Kidney tubule cell (primary cell): Measurements from ENCODE around the gene ZACN.
A peak's percentile ranks its signal among the peaks of the same experiment; 100 is the strongest.
"Not testable (repeated sequence)": the region's sequence is repeated elsewhere in the genome, so short reads cannot be mapped to it uniquely, and the experiment has no call there.

Experiments used
- DNase-seq: peaks from one replicate; pipeline ENCODE4 v3.0.0-alpha.2; 2018; ENCODE audit warnings: low spot score

ZACN gene

DNA sequence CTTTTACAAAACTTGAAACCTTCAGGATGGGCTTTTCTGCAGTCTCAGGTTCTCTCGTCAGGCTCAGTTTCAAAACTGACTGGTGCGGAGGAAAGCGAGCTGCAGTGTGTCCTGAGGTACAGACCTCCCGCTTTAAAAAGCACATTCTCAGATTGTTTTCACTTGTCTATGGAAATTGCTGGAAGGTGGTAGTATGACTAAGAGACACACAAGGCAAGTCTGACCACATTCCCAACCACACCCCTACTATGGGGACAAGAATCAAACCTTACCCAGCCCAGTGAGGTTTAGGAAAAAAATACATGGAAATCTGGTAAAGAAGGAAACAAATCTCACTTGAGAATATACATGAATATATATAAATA is 24.9 kb upstream of the ZACN start:
- DNase-seq, result peak; percentile 75

DNA sequence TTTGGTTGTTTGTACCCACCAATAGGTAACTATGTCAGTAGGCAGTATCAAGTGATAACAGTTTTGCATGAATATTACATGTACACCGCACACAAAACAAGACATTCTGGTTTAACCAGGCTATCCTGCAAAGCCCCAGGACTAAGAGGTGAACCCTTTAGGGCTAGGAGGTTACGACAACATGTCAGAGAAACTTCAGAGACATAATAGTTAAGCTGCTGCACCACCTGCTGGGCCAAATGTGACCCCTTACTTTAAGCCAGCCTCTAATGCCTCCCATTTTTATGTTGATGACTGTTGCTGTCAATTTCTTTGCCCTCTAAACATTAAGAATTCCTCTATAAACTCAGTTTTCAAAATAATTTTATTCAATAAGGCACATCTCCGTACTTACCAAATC is 22.1 kb upstream of the ZACN start:
- DNase-seq, result no peak

DNA sequence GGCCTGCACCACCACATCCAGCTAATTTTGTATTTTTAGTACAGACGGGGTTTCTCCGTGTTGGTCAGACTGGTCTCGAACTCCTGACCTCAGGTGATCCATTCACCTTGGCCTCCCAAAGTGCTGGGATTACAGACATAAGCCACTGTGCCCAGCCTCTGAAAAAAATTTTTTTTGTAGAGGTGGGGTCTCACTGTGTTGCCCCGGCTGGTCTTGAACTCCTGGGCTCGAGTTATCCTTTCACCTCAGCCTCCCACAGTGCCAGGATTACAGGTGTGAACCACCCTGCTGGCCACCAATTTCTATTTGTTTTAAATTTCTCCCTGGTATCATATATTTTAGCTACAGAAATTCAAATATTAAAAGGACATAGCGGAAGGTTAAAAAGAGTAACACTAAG is 20.7 kb upstream of the ZACN start:
- not testable (repeated sequence) for DNase-seq

DNA sequence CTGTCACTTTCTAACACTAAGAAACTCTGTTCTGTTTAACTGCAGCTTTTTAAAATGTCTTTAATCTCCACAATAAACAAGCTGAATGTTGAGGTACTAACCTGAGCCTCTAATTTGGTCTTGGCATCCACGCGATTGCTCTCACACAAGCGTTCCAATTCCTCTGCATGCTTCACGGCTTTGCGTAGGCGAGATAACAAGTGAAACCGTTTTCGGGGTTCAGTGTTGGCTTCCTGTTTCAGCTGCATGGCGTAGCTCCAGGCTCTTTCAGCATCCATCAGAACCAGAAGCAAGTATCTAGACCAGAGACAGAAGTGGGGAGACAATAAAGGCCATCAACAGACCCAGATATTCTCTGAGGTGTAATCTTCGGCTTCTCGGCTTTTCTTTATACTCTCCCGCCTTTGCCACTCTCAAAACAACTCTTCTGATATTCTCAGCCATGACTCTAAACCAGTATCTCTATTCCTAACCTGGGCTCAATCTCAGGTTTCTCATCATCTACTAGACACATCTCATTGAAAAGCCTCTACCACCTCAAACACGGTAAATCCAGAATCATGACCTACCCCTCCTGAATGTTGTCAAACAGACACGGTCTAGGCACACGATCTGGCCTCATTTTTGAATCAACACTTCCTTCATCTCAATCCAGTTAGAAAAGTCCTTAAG is 15.0 kb upstream of the ZACN start:
- no peak for DNase-seq

DNA sequence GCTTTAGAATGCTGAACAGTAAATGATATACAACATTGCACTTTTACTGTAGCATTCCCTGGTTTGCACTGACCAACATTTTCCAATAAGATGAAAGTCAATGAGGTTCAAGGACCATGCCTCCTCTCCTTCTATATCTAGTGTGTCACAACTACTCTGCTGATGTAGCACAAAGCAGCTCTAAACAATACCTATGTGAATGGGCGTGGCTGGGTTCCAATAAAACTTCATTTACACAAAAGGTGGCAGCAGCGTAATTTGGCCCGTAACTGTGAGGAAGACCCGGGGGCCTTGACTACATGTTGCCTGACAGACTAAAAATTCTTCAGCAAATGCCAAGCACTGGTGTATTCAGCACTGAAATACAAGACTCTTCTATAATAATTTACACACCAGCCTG is 13.2 kb upstream of the ZACN start:
- DNase-seq, result no peak

DNA sequence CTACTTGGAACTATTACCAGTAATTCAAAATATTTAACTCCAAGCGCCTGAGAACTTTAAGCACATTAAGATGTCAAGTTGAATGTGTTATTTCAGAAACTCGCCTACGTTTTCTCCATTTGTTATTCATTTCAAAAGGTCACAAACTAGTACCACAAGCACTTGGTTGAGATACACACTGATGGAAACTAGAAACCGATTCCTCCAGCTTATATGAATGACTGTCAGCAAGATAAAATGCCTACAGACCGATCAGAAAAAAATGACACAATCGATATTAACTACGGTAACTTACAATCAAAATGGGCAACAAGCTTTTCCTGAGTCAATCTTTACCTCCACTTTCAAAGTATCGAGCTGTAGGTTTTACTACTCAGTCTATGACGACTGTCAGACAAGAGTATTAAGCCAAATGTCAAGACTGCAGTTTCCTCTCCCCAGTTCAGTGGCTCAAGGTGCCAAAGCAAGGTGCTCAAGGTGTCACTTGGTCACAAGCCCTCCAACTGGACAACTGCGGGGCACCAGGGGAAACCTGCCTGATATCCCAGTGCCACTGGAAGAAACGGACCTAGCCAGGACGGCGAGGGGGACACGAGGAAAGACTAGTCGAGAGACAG is 7.3 kb upstream of the ZACN start:
- no peak for DNase-seq

DNA sequence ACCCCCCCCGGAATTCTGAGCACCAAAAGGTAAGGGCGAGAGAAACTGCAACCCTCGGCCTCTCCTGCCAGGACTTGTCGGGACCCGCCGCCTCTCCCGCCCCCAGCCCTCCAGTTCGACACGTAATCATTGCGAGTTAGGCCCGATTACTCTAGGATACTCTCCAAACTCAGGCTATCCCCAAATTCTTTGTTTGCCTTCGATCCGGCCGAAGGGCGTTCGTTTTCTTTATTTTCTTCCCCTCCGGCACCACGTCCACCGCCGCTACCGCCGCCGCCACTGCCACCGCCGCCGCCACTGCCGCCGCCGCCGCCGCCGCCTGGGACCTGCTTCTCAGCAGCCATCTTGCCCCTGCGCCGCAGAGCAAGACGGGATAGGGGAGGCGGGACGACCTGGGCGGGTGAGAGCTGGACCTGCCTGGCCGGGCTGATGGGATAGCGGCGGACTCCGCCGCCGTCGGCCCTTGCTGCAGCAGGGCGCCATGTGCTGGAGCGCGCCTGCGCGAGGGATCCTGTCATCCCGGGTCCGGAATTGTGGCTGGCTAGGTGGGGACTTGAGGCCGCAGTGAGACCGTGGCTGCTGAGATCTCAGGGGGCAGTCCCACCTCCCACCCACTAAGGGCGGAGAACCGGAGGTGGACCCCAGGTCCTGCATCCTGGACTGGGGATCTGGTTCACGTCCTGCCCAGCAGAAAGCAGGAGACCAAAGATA is 6.7 kb upstream of the ZACN start, which contains the start of gene SRP68:
Gene SRP68 (minus strand): TSS at position 370 of the 711 bp plus-strand sequence. CDS start 26 bp downstream, at position 344.
- peak; percentile 94 for DNase-seq

DNA sequence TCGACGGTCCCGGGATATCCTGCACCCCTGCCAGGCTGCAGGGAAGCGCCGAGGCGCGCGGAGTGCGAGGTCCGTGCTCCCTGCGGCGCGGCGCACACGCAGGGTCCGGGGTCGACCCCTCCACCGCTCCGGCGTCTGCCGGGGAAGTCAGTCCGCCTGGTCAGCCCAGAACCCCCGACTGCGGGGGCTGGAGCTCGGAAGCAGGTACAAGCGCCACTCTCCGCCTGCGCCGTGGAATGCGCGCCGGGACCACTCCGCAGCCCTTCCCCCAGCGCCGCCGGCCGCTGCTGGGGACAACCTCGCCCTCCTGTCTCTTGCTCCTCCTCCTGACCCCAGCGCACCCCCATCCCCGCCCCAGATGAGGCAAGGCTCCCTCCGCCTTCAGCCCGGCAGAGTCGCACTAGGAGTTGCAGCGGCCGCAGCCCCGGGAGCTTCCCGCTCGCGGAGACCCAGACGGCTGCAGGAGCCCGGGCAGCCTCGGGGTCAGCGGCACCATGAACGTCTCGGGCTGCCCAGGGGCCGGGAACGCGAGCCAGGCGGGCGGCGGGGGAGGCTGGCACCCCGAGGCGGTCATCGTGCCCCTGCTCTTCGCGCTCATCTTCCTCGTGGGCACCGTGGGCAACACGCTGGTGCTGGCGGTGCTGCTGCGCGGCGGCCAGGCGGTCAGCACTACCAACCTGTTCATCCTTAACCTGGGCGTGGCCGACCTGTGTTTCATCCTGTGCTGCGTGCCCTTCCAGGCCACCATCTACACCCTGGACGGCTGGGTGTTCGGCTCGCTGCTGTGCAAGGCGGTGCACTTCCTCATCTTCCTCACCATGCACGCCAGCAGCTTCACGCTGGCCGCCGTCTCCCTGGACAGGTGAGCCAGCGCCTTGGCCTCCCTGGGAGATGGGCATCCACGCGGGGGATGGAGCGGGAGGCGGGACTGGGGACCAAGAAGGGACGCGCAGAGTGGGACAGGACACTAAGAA is 4.3 kb upstream of the ZACN start, which contains the start of gene GALR2:
Gene GALR2 (plus strand): TSS at position 392 of the 974 bp plus-strand sequence. CDS start 103 bp downstream, at position 495.
- no peak for DNase-seq

DNA sequence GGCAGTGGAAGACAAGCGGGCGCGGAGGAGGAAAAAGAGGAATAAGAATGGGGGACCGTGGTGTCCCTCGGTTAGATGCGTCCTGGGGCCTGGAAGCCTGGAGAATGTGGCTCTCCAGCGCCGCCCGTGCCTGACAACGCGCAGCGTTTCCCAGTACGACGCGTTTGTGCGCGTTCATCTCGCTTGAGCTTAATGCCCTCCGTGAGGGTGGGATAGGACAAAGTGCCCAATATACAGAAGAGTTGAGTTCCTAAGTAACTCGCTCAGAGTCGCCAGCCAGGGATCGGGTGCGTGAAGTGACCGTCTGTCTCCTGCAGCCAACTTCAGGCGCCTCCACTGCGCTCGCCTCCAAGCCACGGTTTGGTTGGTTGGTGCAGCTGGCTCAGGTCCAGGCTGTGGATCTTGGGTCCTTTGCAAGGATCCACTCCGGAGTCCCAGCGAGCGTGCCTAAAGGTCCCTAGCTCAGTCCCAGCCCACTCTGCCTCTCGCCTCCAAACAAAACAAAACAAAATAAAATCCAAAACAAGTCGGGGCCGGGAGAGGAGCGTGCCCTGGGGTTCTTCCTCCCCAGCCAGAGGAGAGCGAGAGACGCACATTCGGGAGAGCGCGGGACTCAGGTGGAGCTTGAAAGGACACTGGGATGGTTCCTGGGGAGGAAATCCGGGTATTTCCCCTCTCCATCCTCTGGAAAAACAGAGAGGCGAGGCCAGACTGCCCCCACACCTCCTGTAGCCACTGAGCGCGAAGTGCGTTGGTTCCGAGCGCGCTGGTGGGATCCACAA is 3.4 kb upstream of the ZACN start:
- no peak for DNase-seq

DNA sequence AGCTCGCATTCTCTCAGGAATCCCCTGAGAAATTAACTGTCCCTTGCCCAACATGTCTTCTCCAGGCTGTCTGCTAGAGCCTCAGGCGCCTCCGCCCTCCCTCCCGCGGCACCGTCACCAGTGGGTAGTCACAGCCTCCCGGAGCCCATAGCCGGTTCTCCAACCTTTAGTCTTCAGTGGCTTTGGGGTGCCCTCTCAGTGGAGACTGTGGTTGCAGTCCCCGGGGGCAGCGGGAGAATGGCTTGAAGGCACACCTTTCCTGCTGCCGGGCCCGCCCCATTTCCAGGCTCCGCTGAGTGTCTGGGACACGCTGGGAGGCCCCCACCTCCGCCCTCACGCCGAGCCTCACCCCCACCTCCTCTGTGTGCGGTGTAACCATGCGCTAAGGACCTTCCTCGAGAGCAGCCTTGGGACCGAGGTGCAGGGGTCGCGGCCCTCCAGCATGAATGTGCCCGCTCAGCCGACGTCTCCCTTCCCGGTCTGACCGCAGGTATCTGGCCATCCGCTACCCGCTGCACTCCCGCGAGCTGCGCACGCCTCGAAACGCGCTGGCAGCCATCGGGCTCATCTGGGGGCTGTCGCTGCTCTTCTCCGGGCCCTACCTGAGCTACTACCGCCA is 2.7 kb upstream of the ZACN start:
- DNase-seq, result no peak

DNA sequence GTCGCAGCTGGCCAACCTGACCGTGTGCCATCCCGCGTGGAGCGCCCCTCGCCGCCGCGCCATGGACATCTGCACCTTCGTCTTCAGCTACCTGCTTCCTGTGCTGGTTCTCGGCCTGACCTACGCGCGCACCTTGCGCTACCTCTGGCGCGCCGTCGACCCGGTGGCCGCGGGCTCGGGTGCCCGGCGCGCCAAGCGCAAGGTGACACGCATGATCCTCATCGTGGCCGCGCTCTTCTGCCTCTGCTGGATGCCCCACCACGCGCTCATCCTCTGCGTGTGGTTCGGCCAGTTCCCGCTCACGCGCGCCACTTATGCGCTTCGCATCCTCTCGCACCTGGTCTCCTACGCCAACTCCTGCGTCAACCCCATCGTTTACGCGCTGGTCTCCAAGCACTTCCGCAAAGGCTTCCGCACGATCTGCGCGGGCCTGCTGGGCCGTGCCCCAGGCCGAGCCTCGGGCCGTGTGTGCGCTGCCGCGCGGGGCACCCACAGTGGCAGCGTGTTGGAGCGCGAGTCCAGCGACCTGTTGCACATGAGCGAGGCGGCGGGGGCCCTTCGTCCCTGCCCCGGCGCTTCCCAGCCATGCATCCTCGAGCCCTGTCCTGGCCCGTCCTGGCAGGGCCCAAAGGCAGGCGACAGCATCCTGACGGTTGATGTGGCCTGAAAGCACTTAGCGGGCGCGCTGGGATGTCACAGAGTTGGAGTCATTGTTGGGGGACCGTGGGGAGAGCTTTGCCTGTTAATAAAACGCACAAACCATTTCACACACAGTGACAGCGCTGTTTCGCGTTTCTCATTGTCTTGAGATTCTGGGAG is 2.0 kb upstream of the ZACN start:
- DNase-seq, result no peak

DNA sequence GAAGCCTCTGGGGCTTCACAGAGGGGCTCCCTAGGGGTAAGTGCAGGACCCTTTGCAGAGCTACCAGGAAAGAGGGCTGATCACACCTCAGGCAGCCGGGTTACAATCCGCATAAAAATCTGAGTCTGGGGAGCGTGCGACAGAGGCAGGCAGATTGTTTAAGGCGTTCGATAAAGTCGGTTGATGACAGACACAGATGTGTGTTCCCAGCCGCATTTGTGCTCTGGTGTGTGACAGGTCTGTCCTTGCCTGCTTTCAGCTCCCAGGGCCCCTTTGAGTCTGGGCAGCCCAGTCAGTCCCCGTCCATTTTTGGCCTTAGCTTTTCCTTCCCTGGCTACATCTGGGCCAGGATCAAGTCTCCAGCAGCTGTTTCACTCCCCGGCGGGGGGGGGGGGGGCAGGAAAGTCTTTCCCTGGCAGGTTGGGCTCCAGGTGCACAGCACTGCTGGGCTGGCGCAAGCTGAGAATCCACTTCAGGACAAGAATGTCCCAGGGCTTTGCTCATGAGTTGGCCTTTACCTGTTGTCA is 1.3 kb upstream of the ZACN start:
- DNase-seq, result no peak

DNA sequence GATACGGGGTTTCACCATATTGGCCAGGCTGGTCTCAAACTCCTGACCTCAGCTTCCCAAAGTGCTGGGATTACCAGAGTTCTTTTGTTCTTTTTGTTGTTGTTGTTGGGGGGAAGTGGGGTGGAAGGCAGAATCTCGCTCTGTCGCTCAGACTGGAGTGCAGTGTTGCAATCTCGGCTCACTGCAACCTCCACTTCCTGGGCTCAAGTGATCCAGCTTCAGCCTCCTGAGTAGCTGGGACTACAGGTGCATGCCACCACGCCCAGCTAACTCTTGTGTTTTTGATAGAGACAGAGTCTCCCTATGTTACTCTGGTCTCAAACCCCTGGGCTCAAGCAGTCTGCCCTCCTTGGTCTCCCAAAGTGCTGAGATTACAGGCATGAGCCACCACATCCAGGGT is 612 bp upstream of the ZACN start:
- not testable (repeated sequence) for DNase-seq

DNA sequence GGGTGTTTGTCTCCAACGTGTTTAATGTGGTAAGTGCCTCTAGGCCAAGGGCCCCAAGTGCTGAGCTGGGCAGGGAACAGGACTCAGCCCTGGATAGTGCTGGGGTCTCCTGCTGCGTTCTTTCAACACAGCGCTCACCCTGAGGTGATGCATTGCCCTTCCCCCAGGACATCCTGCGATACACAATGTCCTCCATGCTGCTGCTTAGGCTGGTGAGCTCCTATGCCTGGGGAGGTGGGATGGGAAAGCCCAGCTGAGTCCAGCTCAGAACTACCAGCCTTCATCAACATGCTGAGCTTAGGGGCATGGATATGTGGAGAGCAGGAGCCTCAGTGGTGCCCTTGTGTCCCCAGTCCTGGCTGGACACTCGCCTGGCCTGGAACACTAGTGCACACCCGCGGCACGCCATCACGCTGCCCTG is 563 bp downstream of the ZACN start:
- no peak for DNase-seq

DNA sequence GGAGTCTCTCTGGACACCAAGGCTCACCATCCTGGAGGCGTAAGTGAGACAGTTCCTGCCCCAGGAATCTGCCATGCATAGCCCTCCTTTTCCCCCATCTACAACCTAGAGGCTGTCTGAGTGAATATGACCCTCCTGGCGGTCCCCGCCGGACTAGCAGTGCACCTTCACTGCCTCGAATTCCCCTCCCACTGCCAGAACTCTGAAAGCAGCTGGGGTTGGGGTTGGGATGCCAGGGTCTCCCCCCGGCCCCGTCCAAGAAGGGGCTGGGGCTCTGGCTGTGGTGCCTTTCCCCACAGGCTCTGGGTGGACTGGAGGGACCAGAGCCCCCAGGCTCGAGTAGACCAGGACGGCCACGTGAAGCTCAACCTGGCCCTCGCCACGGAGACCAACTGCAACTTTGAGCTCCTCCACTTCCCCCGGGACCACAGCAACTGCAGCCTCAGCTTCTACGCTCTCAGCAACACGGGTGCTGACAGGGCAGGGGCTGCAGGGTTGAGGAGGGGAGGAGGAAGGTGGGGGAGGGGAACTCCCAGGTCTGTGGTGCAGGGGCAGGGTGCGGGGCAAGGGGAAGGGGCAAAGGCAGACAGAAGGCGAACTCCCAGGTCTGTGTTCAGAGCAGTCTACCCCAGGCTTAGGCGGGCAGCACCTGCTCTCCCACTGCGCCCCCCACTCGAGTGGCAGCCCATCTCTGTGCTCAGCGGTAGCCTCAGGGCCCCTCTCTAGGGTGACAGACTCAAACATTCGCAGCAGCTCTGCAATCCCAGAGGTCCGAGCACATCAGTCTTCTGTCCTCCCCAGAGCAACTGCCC is 1.2 kb downstream of the ZACN start:
- DNase-seq, result no peak

DNA sequence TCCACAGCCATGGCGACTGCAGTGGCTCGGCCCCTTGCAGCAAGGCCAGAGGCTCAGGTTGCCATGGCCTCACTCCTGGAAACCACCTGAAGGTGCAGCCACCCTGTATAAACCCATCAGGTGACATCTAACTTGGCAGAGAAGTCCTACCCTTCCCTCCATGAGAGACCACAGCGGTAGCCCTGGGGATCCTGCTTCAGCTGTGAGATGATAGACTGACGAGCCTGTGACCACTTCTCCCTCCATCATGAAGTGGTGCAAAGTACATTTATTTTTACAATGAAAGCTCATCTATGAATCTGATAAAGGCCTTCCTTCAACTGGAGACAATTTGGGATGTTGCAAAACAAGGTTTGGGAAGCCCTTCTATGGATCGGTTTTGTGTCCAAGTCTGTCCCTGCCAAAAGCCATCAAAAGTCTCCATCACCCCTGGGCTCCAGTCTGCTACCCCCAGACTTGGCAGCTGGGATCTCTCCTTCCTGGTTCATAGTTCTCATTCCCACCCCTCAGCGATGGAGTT is 1.8 kb downstream of the ZACN start:
- DNase-seq, result no peak

DNA sequence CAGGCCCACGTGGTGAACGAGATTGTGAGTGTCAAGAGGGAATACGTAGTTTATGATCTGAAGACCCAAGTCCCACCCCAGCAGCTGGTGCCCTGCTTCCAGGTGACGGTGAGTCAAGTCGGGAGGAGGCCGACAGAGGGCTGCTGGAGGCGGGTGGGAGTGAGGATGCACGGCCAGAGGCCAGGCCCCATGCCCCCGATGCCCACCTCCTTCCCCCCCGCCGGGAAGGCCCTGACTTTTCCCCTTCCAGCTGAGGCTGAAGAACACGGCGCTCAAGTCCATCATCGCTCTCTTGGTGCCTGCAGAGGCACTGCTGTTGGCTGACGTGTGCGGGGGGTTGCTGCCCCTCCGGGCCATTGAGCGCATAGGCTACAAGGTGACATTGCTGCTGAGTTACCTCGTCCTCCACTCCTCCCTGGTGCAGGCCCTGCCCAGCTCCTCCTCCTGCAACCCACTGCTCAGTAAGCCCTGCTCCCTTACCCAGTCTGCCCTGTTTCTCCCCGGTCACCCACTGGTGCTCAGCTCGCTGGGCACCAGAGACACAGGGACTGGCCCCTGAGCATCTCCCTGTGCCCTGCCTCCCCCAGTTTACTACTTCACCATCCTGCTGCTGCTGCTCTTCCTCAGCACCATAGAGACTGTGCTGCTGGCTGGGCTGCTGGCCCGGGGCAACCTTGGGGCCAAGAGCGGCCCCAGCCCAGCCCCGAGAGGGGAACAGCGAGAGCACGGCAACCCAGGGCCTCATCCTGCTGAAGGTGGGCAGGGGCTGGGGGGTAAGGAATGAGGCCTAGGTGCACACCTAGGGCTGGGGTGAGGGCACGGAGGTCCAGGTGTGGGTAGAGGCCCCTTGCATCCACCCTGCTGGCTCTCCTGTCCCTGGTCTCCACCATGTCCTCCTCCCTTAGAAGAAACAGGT is 2.6 kb downstream of the ZACN start:
- DNase-seq, result no peak
